IPS-15b (cell line): ENCODE measurements around the gene VAV2.

ENCODE experiments used
- H3K27me3 ChIP-seq: one replicate; pipeline ENCODE4 v1.6.1; 2013; ENCODE audit warnings: low read length; ENCODE audit not compliant: control insufficient read depth, insufficient read depth
- H3K36me3 ChIP-seq: one replicate; pipeline ENCODE4 v1.6.1; 2013; ENCODE audit warnings: low read length; ENCODE audit not compliant: control insufficient read depth, insufficient read depth
- H3K4me1 ChIP-seq: one replicate; pipeline ENCODE4 v1.6.1; 2013; ENCODE audit warnings: mild to moderate bottlenecking, low read length; ENCODE audit not compliant: control insufficient read depth, insufficient read depth
- H3K4me3 ChIP-seq: one replicate; pipeline ENCODE4 v1.5.1; 2013; ENCODE audit warnings: low read depth, low read length
- H3K9ac ChIP-seq: one replicate; pipeline ENCODE4 v1.6.1; 2013; ENCODE audit warnings: low read depth, mild to moderate bottlenecking, low read length
- H3K9me3 ChIP-seq: one replicate; pipeline ENCODE4 v1.6.1; 2013; ENCODE audit warnings: mild to moderate bottlenecking, low read length; ENCODE audit not compliant: control insufficient read depth, insufficient read depth

VAV2 gene

GRCh38 chr9:133775951-133776905 lies 215.9 kb downstream of the VAV2 start:
- H3K4me1 ChIP-seq: no peaks in the 10 kb centered on the region
- H3K9me3 ChIP-seq: no peaks in the 10 kb centered on the region
- peaks cover 53% of the 10 kb centered on the region for H3K36me3 ChIP-seq
- no peak overlapping the region for H3K9ac ChIP-seq
- H3K4me3 ChIP-seq: no peak overlapping the region
- no peaks in the 10 kb centered on the region for H3K27me3 ChIP-seq

DNA sequence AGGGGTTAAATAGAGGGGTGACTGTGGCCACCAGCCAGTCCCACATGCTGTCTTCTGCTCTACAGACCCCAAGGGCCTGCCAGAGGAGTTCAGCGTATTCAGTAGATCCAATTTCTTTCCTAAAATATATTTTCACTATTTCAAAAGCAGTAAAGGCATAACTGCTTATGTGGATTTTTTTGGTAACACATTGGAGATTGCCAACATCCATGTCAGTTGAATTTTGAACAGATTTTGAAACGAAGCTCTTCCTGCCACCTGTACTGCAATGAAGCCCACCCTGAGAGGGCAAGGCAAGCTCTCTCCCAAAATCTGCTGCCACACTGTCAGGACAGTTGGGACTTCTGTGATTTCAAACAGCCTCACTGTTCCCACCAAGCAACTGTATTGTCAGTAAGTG lies 216.8 kb downstream of the VAV2 start:
- no peaks in the 10 kb centered on the region for H3K27me3 ChIP-seq
- no peaks in the 10 kb centered on the region for H3K4me1 ChIP-seq
- H3K9me3 ChIP-seq: no peaks in the 10 kb centered on the region
- no peak overlapping the region for H3K9ac ChIP-seq
- H3K4me3 ChIP-seq: no peak overlapping the region
- peaks cover 48% of the 10 kb centered on the region for H3K36me3 ChIP-seq

DNA sequence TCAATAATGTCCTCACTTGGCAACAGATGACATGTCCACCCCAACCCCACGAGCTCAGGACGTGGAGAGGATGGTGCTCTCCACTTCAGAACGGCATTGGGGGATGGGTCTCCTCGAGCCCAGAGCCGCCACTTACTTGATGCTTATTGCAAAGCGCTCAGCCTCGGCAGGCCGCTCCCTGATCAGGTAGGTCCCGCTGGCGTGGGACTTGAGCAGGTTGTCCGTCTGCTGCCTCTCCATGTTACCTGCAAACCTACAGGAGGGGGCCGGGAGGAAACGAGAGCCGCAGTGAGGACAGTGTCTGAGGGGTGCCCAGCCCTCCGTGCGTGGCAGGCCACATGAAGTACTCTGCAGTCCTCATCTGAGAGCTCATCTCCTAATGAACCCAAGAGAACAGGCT lies 217.3 kb downstream of the VAV2 start:
- no peaks in the 10 kb centered on the region for H3K27me3 ChIP-seq
- peaks cover 49% of the 10 kb centered on the region for H3K36me3 ChIP-seq
- H3K4me1 ChIP-seq: no peaks in the 10 kb centered on the region
- no peaks in the 10 kb centered on the region for H3K9me3 ChIP-seq
- no peak overlapping the region for H3K4me3 ChIP-seq
- no peak overlapping the region for H3K9ac ChIP-seq

GRCh38 chr9:133773889-133774655 lies 218.1 kb downstream of the VAV2 start:
- H3K27me3 ChIP-seq: no peaks in the 10 kb centered on the region
- H3K9me3 ChIP-seq: no peaks in the 10 kb centered on the region
- no peak overlapping the region for H3K4me3 ChIP-seq
- no peaks in the 10 kb centered on the region for H3K4me1 ChIP-seq
- peaks cover 47% of the 10 kb centered on the region for H3K36me3 ChIP-seq
- no peak overlapping the region for H3K9ac ChIP-seq

DNA sequence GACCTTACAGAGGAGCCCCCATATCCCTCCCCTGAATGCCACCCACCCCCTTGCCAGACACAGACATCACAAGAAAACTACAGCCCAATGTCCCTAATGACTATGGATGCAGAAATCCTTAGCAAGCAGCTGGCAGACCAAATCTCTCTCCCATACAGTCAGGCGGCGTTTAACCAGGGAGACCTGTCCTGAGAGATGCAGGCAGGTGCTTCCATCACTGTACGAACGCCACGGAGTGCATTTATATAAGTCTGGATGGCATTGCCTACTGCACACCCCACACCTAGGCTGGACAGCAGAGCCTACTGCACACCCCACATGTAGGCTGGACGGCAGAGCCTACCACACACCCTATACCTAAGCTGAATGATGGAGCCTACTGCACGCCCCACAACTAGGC lies 219.5 kb downstream of the VAV2 start:
- no peaks in the 10 kb centered on the region for H3K9me3 ChIP-seq
- H3K4me1 ChIP-seq: no peaks in the 10 kb centered on the region
- peaks cover 46% of the 10 kb centered on the region for H3K36me3 ChIP-seq
- no peak overlapping the region for H3K4me3 ChIP-seq
- H3K9ac ChIP-seq: no peak overlapping the region
- no peaks in the 10 kb centered on the region for H3K27me3 ChIP-seq

GRCh38 chr9:133771486-133772482 lies 220.3 kb downstream of the VAV2 start:
- no peak overlapping the region for H3K9ac ChIP-seq
- H3K36me3 ChIP-seq: peaks cover 42% of the 10 kb centered on the region
- H3K27me3 ChIP-seq: no peaks in the 10 kb centered on the region
- H3K4me1 ChIP-seq: no peaks in the 10 kb centered on the region
- no peak overlapping the region for H3K4me3 ChIP-seq
- no peaks in the 10 kb centered on the region for H3K9me3 ChIP-seq

DNA sequence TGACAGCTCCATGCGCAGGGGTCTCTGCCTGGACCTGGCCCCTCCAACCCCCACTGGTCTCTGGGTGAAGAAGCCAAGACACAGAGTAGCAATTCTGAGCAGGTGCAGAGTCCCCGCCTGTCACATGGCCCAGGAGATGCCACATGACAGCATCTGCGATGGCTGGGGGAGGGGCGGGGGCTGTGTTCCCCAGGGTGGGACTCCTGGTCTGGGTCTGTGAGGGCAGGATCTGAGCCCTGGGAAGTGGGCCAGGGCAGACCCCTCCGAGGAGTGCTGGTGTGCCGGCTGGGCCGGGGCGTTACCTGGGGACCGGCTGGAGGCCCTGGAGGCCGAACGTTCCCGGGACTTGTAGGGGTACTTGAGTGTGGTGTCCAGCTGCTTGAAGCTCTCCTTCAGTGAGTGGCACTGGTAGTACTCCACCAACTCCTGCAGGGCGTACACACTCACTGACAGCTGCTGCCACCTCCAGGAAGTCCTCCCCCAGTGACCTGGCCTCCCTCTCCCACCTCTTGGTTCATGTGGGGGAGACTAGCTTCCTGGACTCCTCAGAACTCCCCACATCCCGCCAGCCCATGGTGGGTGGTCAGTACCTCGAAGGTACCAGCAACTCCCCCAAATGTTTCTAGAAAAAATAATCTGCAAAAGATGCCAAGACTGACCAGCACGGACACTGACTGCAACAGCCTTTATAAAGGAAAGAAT lies 221.9 kb downstream of the VAV2 start:
- peaks cover 32% of the 10 kb centered on the region for H3K36me3 ChIP-seq
- no peaks in the 10 kb centered on the region for H3K9me3 ChIP-seq
- H3K9ac ChIP-seq: no peak overlapping the region
- no peak overlapping the region for H3K4me3 ChIP-seq
- H3K4me1 ChIP-seq: no peaks in the 10 kb centered on the region
- H3K27me3 ChIP-seq: no peaks in the 10 kb centered on the region

DNA sequence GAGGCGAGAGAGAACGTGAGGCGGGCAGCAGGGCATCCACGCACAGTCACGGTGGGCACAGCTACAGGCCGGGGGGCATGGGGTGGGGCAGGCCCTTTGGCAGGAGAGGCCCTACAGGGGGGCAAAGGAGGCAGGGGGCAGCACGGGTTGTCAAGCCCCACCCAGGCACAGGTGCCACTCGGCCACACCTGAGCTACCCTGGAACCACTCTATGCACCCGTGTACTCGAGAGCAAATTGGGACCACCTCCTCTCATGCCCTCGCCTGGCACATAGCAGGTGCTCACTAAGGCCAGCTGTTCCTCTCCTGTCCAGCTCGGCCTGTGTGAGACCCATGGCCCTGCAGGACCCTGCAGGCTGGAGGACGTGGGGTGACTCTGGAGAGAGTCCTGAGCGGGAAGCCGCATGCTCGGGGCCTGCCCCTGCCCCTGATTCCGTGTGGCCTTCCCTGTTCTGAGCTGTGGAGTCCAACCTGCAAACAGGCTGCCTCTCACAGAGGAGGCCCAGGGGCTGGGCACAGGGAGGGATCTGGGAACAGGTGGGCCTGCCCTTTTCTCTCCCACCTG lies 222.5 kb downstream of the VAV2 start:
- no peak overlapping the region for H3K9ac ChIP-seq
- H3K4me3 ChIP-seq: no peak overlapping the region
- H3K9me3 ChIP-seq: no peaks in the 10 kb centered on the region
- peaks cover 27% of the 10 kb centered on the region for H3K36me3 ChIP-seq
- H3K27me3 ChIP-seq: no peaks in the 10 kb centered on the region
- no peaks in the 10 kb centered on the region for H3K4me1 ChIP-seq

- Histone ChIP-seq H3K36me3 (peaks cover 23% of the 10 kb centered on the region), H3K9ac (no peak overlapping the region)
These were observed 223.1 kb downstream of the VAV2 start for GRCh38 chr9:133768859-133769510.

GRCh38 chr9:133768371-133768858 lies 223.7 kb downstream of the VAV2 start:
- H3K4me3 ChIP-seq: no peak overlapping the region
- peaks cover 19% of the 10 kb centered on the region for H3K36me3 ChIP-seq
- H3K27me3 ChIP-seq: no peaks in the 10 kb centered on the region
- no peaks in the 10 kb centered on the region for H3K9me3 ChIP-seq
- H3K9ac ChIP-seq: no peak overlapping the region
- no peaks in the 10 kb centered on the region for H3K4me1 ChIP-seq

More at GRCh38 chr9:133768859-133769510, 223.1 kb downstream of the VAV2 start:
- H3K4me1 ChIP-seq: no peaks in the 10 kb centered on the region
- no peak overlapping the region for H3K4me3 ChIP-seq
- H3K9me3 ChIP-seq: no peaks in the 10 kb centered on the region
- no peaks in the 10 kb centered on the region for H3K27me3 ChIP-seq
